NCI-H526 treated with DMSO at 0.1 percent for 48 hours (cell line): Measurements from ENCODE around the gene CHMP2A.
"Not testable (repeated sequence)": the region's sequence is repeated elsewhere in the genome, so short reads cannot be mapped to it uniquely, and the experiment has no call there.

Experiments used
- DNase-seq: peaks from one replicate; lab custom pipeline; 2025; lab: John Stamatoyannopoulos, UW

Gene CHMP2A

DNA sequence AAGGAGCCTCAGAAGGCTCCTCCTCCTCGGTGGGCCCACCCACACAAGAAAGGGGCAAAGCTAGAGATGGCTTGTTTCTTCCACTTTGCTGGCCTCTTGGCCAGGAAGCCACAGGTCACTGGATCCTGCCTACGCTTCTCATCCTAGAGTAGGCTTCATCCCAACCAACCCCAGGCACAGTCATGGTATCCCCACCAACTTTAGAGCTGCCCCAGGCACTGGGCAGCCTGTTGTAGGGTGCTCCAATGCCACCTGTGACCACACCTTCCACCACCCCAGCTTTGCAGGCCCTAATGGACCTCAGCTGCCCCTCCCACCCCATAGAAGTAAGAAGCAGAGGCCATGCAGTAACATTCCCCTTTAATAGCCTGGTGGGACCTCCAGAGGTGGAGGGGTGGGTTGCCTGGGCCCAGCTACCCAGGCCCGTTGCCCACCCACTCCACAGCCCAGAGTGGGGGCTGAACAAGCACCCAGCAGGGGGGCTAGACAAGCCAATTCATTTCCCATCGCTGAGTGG lies 522 bp upstream of the CHMP2A start:
- DNase-seq, result no peak

DNA sequence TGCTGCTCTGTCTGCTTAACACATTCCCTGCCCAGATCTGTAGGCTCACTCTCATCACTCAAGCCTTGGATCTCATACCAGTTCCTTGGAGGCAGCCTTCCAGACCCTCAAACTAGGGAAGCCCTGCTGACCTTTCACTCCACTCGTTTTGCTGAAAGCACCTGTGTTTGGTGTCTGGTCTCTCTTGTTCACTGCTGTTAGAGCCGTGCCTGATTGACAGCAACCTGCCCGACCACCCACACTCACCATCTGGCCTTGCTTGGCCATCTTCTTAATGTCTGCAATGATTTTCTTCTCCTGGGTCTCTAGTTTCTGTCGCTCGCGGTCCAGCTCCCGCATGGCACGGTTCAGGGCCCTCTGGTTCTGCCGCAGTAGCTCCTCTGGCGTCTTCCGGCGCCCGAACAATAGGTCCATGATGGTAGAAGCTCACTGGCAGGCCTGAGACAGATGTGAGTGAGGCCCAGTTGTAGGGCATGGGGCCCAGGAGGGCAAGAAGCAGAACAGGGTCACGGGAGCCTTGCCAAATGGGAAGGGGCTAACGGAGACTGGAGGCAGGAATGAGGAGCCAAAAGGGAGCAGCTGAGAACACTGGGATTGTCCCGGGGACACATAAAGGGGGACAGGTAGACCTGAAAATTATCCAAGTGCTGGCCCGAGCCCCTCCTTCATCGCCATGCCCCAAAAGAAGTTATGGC lies 959 bp downstream of the CHMP2A start:
- DNase-seq, result no peak

DNA sequence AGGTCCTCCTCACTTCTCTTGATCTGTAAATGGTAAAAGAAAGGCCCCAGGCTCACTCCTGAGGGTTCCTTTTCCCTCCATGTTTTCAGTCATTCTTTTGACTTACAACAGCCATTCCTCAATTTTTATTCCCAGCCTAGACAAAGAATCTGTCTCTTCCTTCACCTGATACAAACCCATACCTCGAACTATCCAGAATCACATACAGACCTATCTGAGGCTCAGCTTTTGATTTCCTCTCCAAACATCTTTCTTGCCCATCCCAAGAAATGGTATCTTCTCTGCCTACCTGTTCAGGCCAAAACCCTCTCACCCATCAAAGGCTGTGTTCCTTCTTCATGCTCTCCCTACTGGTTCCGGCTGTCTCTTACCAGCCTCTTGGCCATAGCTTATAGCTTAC lies 2.2 kb downstream of the CHMP2A start:
- no peak for DNase-seq

DNA sequence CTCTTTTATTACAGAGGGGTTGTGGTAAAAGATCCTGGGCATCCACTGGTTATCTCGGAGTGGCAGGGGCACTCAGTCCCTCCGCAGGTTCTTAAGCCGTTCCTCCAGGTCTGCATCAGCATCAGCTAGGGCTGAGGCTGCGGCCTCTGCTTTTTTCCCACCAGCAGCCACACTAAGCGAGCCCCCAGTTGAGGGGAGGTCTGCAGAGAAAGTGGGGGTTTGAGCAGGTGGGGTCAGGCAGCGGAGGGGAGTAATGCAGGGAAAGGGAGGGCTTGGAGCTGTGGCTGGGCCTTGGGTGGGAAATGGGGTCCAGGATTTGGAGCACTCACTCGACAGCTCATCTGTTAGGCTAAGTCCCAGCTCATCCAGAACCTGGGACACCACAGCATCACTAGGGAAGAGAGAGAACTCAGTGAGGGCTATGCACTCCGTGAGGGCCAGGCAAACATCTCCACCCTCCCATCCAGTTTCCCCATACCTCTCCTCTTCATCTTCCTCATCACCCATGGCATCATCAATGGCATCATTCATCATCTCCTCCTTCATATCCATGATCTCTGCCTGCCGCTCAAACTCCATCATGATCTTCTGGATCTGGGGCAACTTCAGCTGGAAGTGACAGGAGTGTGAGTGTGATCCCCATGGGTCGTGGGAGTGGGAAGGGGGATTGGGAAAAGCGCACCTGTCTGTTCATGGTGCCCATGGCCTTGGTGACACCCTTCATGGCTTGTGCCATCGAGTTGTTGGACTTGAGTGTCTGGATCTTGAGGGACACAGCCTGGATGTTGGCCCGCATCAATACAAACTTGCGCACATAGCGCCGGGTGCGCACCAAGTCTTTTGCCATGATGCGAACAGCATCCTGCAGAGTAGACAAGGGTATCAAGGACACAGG lies 3.1 kb downstream of the CHMP2A start:
- DNase-seq, result no peak

DNA sequence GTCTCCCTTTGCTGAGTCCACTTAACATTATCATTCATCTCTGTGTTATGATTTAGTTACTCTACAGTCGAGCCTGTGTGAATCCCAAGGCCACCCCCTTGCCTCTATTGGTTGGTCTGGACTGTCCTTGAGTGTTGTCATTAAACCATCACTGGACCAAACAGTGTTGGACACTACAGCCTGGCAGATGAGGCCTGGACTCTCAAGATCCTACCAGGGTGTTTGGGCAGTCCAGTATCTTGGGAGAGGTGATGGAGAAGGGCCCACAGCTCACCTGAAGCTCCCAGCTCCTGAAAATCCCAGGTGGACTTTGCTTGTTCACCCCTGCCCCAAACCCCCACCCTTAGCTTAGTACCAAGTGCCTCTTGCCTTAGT lies 3.8 kb downstream of the CHMP2A start:
- DNase-seq, result no peak

DNA sequence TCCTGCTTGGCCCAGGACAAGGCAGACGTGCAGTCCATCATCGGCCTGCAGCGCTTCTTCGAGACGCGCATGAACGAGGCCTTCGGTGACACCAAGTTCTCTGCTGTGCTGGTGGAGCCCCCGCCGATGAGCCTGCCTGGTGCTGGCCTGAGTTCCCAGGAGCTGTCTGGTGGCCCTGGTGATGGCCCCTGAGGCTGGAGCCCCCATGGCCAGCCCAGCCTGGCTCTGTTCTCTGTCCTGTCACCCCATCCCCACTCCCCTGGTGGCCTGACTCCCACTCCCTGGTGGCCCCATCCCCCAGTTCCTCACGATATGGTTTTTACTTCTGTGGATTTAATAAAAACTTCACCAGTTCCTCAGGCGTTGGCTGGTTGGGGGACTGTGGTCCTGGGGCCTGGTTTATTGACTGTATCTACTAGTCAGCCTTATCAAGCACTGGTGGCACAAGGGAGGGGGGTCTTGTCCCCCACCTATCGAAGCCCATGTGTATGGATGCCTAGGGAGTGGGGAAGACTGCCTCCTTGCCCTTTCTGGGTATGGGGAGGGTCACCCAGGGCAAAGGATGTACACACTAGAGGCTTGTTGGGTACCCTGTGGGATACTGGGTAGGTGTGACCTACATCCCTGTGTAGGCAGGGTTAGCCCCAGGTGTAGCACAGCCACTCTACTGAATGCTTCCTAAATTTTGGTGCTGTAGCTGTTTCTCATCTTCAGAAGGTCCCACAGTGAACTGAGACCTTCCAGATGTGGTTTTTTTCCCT lies 4.4 kb downstream of the CHMP2A start:
- no peak for DNase-seq

DNA sequence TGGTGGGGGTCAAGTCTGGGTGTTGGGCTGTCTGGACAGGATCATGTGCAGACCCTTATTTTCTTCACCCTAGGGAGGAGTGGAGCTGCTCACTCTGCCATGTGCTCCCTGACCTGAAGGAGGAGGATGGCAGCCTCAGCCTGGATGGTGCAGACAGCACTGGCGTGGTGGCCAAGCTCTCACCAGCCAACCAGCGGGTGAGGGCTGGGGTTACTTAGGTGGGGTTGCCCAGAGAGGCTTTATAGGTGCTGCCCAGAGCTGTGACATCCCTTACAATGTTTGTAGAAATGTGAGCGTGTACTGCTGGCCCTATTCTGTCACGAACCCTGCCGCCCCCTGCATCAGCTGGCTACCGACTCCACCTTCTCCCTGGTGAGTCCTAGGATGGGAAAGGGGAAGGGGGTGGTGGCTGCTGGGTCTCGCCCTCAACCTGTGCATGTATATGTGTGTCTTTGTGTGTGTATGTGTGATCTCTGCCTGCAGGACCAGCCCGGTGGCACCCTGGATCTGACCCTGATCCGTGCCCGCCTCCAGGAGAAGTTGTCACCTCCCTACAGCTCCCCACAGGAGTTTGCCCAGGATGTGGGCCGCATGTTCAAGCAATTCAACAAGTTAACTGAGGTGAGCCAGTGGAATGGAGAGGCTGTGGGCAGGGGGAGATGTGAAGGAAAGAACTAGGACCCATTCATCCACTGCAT lies 5.1 kb downstream of the CHMP2A start:
- DNase-seq, result no peak

DNA sequence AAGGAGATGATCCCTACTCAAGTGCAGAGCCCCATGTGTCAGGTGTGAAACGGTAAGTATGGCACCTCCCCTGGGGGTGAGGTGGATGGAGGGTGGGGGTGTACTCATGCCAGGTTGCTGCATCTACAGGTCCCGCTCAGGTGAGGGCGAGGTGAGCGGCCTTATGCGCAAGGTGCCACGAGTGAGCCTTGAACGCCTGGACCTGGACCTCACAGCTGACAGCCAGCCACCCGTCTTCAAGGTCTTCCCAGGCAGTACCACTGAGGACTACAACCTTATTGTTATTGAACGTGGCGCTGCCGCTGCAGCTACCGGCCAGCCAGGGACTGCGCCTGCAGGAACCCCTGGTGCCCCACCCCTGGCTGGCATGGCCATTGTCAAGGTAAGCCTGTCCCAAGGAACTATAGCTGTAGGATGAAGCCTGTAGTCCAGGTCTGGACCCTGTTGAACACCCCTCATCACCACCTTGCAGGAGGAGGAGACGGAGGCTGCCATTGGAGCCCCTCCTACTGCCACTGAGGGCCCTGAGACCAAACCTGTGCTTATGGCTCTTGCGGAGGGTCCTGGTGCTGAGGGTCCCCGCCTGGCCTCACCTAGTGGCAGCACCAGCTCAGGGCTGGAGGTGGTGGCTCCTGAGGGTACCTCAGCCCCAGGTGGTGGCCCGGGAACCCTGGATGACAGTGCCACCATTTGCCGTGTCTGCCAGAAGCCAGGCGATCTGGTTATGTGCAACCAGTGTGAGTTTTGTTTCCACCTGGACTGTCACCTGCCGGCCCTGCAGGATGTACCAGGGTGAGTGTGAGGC lies 5.8 kb downstream of the CHMP2A start:
- DNase-seq, result no peak

DNA sequence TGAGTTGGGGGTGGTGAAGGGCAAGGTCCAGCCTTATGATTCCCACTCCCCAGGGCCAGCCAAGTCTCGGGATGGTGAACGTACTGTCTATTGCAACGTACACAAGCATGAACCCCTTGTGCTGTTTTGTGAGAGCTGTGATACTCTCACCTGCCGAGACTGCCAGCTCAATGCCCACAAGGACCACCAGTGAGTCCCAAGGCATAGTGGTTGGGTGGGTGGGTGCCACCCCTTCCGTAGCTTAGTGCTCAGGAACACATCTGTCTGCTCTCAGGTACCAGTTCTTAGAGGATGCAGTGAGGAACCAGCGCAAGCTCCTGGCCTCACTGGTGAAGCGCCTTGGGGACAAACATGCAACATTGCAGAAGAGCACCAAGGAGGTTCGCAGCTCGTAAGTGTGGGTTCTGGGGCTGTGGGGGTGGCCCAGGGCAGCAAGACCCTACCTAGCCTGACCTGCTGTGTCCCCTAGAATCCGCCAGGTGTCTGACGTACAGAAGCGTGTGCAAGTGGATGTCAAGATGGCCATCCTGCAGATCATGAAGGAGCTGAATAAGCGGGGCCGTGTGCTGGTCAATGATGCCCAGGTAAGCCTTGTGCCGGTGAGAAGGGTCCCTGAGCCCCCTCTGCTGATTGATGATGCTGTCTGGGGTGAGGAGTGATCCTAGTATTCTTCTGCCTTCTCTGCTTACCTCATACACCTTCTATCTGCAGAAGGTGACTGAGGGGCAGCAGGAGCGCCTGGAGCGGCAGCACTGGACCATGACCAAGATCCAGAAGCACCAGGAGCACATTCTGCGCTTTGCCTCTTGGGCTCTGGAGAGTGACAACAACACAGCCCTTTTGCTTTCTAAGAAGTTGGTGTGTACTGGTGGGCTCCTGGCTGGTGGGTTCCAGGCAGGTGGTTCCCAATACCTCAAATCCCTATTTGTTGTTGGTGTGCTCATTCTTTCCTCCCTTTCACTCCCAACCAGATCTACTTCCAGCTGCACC lies 7.3 kb downstream of the CHMP2A start:
- no peak for DNase-seq

DNA sequence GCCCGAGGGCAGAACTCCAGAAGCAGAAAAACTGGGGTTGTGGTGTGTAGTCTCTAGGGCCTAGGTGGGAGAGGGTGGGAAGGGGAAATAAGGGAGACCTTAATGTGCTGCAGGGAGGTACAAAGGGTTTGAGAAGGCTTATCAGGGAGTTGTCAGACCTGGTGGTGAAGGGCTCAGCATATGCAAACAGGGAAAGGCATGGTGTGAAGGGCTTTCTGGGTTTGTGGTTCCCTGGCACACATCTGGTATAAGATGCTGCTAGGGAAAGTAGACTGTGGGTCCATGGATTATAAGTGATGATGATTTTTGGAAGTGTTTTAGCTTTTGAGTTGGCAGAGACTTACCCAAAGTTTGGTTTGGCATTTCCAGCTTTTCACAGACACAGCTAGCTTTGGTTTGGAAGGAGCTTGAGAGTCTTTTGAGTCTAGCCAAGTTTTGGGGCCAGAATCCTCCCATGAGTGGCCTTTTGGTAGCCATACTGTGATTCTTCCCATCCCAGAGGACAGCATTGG lies 8.8 kb downstream of the CHMP2A start:
- no peak for DNase-seq

DNA sequence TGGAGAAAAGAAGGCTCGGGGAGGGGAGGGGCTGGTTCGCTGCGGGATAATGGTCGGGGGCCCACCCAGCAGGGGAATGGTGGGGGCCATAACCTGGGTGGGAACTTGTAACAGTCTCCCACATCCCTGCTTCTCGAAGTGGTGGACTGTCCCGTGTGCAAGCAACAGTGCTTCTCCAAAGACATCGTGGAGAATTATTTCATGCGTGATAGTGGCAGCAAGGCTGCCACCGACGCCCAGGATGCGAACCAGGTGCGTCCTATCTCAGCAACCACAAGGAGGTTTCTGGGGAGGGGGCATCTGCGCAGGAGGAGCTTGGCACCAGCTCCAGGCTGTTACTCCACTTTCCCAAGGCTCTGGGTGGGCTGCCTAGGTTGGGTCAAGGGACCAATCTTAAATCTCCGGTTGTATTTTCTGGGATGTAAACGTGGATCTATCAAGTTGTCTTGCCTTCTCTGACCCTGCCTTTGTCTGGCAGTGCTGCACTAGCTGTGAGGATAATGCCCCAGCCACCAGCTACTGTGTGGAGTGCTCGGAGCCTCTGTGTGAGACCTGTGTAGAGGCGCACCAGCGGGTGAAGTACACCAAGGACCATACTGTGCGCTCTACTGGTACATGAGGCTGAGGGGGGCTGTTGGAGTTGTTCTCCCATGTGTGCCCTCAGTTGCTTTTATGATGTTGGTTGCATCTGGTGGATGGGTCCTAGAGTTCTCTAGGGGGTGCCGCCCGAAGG lies 9.5 kb downstream of the CHMP2A start:
- no peak for DNase-seq

DNA sequence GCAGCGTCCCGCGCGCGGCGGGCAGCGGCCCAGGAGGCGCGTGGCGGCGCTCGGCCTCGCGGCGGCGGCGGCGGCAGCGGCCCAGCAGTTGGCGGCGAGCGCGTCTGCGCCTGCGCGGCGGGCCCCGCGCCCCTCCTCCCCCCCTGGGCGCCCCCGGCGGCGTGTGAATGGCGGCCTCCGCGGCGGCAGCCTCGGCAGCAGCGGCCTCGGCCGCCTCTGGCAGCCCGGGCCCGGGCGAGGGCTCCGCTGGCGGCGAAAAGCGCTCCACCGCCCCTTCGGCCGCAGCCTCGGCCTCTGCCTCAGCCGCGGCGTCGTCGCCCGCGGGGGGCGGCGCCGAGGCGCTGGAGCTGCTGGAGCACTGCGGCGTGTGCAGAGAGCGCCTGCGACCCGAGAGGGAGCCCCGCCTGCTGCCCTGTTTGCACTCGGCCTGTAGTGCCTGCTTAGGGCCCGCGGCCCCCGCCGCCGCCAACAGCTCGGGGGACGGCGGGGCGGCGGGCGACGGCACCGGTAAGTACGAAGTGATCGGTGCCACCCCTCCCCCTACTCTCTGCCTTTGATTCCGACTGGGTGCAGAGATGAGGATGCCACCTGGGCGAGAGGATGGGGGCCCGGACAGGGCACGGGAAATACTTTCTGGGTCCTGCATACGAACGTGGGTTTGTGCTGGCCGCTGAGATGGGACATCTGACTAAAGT lies 10.2 kb downstream of the CHMP2A start:
- DNase-seq, result no peak

DNA sequence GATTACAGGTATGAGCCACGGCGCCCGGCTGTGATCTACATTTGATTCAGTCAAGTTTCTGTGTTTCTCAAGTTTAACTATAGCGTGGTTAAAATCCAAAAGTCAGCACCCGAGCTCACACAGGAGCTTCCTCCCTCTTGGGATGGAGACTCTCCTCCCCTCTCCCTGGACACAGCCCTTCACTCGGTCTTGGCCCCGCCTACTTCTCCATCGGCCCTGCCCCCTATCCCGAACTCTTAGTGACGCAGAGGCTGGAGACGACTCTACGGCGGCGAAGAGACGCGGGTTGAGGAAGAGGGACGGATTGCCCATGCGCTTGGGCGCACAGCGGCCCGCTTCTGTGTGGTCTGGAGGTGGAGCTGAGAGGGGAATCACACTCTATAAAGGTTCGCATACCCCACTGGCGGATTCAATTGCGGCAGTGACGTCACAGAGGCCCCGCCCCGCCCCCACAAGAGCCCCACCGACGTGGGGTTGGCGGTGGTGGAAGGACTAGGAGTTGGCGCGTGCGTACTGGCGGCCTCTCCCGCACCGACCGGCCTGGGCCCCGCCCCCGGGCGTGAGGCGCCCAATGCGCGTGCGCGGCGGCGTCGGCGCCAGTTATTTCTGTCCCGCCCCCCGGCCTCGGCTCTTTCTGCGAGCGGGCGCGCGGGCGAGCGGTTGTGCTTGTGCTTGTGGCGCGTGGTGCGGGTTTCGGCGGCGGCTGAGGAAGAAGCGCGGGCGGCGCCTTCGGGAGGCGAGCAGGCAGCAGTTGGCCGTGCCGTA lies 10.9 kb downstream of the CHMP2A start, which contains the start of gene TRIM28:
TSS of gene TRIM28 (plus strand) at position 239 of the 765 bp plus-strand sequence. CDS start 694 bp downstream, outside the sequence.
- DNase-seq, result no peak

DNA sequence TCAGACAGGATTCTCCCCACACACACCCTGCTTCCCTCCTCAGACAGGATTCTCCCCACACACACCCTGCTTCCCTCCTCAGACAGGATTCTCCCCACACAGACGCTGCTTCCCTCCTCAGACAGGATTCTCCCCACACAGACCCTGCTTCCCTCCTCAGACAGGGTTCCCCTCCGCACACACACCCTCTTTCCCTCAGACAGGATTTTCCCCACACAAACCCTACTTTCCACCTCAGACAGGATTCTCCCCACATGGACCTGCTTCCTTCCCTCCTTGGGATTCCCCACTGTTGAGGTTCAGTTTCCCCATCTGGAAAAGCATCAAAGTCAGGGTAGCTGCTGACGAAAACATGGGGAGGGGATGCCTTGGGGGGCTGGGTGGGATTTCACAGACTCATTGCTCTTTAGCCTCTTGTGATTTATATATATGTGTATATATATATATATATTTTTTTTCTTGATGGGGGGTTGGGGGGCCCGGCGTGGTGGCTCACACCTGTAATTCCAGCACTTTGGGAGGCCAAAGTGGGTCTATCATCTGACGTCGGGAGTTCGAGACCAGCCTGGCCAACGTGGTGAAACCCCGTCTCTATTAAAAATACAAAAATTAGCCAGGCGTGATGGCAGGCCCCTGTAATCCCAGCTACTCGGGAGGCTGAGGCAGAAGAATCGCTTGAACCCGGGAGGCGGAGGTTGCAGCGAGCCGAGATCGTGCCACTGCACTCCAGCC lies 12.1 kb downstream of the CHMP2A start:
- not testable (repeated sequence) for DNase-seq

DNA sequence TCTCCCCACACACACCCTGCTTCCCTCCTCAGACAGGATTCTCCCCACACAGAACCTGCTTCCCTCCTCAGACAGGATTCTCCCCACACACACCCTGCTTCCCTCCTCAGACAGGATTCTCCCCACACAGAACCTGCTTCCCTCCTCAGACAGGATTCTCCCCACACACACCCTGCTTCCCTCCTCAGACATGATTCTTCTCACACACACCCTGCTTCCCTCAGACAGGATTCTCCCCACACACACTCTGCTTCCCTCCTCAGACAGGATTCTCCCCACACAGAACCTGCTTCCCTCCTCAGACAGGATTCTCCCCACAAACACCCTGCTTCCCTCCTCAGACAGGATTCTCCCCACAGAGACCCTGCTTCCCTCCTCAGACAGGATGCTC lies 15.7 kb downstream of the CHMP2A start:
- not testable (repeated sequence) for DNase-seq
